Choroid plexus epithelial cell (primary cell): ENCODE data around the gene TGM3.

Experiments
- DNase-seq: peaks from one replicate; pipeline ENCODE4 v3.0.0-alpha.2; 2010; ENCODE audit warnings: low read depth
- H3K4me3 ChIP-seq: 2 replicates; pipeline ENCODE4 v1.5.1; 2011; ENCODE audit warnings: low read depth, mild to moderate bottlenecking, control low read depth, low read length, moderate library complexity
- TF ChIP-seq, protein P1 (sequence below): conservative IDR thresholded peaks from 2 replicates; pipeline ENCODE4 v1.5.1; 2011; ENCODE audit warnings: low read depth, mild to moderate bottlenecking, control low read depth, inconsistent platforms, low read length, moderate library complexity

TGM3 gene

GRCh38 chr20:2365091-2365490 is 69.3 kb downstream of the TGM3 start:
- TF ChIP-seq, protein P1, sequence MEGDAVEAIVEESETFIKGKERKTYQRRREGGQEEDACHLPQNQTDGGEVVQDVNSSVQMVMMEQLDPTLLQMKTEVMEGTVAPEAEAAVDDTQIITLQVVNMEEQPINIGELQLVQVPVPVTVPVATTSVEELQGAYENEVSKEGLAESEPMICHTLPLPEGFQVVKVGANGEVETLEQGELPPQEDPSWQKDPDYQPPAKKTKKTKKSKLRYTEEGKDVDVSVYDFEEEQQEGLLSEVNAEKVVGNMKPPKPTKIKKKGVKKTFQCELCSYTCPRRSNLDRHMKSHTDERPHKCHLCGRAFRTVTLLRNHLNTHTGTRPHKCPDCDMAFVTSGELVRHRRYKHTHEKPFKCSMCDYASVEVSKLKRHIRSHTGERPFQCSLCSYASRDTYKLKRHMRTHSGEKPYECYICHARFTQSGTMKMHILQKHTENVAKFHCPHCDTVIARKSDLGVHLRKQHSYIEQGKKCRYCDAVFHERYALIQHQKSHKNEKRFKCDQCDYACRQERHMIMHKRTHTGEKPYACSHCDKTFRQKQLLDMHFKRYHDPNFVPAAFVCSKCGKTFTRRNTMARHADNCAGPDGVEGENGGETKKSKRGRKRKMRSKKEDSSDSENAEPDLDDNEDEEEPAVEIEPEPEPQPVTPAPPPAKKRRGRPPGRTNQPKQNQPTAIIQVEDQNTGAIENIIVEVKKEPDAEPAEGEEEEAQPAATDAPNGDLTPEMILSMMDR = no peak
- DNase-seq = no peak
- no peak overlapping the region for H3K4me3 ChIP-seq

DNA sequence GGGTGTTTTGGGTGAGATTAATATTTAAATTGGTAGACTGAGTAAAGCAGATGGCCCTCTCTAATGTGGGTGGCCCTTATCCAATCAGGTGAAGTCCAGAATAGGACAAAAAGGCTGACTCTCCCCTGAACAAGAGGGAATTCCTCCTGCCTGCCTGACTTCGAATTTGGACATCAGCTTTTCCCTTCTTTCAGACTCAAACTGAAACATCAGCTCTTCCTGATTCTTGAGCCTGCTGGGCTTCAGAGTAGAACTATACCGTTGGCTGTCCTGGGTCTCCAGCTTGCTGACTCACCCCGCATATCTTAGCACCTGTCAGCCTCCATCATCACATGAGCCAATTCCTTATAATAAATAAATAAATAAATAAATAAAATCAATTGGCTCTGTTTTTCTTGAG is 69.9 kb downstream of the TGM3 start:
- TF ChIP-seq, protein P1 = no peak
- no peak overlapping the region for H3K4me3 ChIP-seq
- DNase-seq = no peak

DNA sequence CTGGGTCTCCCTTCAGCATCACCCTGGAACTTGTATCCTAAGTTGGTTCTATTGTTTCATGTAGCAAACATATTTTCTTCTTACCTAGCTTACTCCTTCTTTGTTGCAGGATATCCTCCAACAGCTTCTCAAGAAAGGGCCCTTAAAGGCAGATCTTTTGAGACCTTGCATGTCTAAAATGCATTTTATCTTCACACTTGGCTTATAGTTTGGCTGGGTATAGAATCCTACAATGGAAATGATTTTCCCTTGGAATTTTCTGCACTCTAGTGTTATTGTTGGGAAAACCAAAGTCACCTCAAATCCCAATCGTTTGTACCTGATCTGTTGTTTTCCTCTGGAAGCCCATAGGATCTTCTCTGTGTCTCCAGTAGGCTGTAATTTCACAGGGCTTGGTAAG is 72.8 kb downstream of the TGM3 start:
- H3K4me3 ChIP-seq = no peak overlapping the region
- no peak for DNase-seq
- TF ChIP-seq, protein P1 = no peak

- H3K4me3 ChIP-seq = no peak overlapping the region
- TF ChIP-seq, protein P1 = no peak
- DNase-seq = no peak
These were observed 77.3 kb downstream of the TGM3 start for GRCh38 chr20:2373098-2373497.

DNA sequence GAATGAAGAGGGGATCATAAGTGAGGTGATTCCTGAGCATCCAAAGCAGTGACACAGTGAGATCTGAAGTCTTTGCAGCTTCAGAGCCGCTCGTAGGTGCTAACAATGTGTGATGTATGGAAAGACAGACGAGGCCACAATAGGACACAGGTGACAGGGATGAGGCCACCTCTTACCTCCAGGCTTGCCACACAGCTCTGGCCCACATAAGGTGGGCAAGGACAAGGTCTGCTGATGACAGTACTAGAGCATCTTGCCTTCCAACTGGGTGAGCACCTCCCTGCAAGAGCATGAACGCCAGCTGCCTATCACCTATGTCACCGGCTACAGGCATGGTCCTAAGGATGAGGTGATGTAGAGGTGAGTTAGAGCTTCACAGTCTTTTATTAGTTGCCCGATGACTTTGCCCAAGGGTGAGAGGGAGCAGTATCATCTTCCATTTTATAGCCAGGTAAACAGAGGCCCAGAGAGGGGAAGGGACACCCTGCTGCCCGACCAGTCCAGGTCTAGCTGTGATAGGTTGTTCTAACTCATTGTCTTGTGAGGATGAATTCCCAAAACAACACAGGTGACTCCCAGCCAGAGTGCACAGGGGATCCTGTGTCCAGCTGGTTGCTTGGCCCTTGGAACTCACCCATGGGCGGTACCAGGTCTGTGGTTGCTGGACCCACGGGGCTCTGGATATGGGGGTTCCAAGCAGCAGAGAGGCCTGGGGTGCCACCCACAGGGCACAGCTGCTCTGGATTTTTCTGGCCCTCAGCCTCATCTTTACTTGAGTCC is 78.7 kb downstream of the TGM3 start:
- no peak overlapping the region for H3K4me3 ChIP-seq
- DNase-seq = no peak
- TF ChIP-seq, protein P1 = no peak

- TF ChIP-seq, protein P1 = no peak
- no peak for DNase-seq
- no peak overlapping the region for H3K4me3 ChIP-seq
These were observed 83.1 kb downstream of the TGM3 start for GRCh38 chr20:2378893-2379292.
